Peyer's patch (tissue), 4 donors: ENCODE measurements around the gene CFDP1. TPM values are rescaled to one million over a fixed set of nuclear protein-coding genes. Genes with fewer than 3 reads are reported as not detected.
A peak's percentile ranks its signal among the peaks of the same experiment; 100 is the strongest.

ENCODE experiments used
- DNase-seq, 3 donors: peaks; one replicate each; pipeline ENCODE4 v3.0.0-alpha.2; 2017 to 2019
- H3K27ac ChIP-seq, 4 donors: fragments of 200-600 bp; sonication (generic); one replicate each; pipeline ENCODE4 v1.5.1; 2016 to 2019
- H3K27me3 ChIP-seq, 2 donors: fragments of 200-600 bp; sonication (generic); one replicate each; pipeline ENCODE4 v1.5.1; 2019
- H3K36me3 ChIP-seq, 3 donors: fragments of 200-600 bp; sonication (generic); one replicate each; pipeline ENCODE4 v1.5.1; 2016 to 2019
- H3K4me1 ChIP-seq, 4 donors: fragments of 200-600 bp; sonication (generic); one replicate each; pipeline ENCODE4 v1.5.1; 2016 to 2019
- H3K4me3 ChIP-seq, 4 donors: fragments of 200-600 bp; sonication (generic); 1 replicate in 3 of 4; 2 replicates in 1 of 4; pipeline ENCODE4 v1.5.1; 2016 to 2019; ENCODE audit warnings: mild to moderate bottlenecking in 1 of 4
- H3K9me3 ChIP-seq, 4 donors: fragments of 200-600 bp; sonication (generic); one replicate each; pipeline ENCODE4 v1.5.1; 2016 to 2019; ENCODE audit warnings: mild to moderate bottlenecking in 1 of 4
- CTCF ChIP-seq, 6 experiments: fragments of 450-650 bp in 4 of 6; fragments of 200-600 bp in 2 of 6; sonication (generic) in 1 of 6; IDR thresholded peaks; one replicate each; pipeline ENCODE4 v1.5.1; 2017 to 2019; ENCODE audit warnings: antibody characterized with exemption in 6 of 6, mild to moderate bottlenecking in 3 of 6, moderate library complexity in 1 of 6
- POLR2A ChIP-seq, 2 donors: fragments of 450-650 bp; IDR thresholded peaks; one replicate each; pipeline ENCODE4 v1.5.1; 2017; ENCODE audit warnings: antibody characterized with exemption in 2 of 2, mild to moderate bottlenecking in 2 of 2, moderate library complexity in 2 of 2
- total RNA-seq, 4 donors: library from RNA; depleted of rRNA; stranded (reverse); fragments of >200 nt; gene quantifications; one replicate each; pipeline ENCODE4 v1.1.0, GENCODE V29; 2016

The CFDP1 gene
- total RNA-seq, 4 donors from 2014 or later, result 125 to 205 (median 156) TPM

- Histone ChIP-seq H3K4me1 (peaks cover 3 to 52% (median 8%) of the 10 kb centered on the region in 4 donors), H3K9me3 (no peaks in the 10 kb centered on the region), H3K36me3 (no peaks in the 10 kb centered on the region), H3K4me3 (peak overlapping the region in 1 of 4 donors; percentile 83), H3K27ac (peak overlapping the region in 2 of 4 donors; percentile 57 to 81), H3K27me3 (no peaks in the 10 kb centered on the region)
- DNase-seq, result no peak
- no peak for TF ChIP-seq CTCF (IDR thresholded peaks at IDR 0.05)
- no peak for TF ChIP-seq POLR2A (IDR thresholded peaks at IDR 0.05)
Observed at GRCh38 chr16:75266738-75267630, 166.3 kb downstream of the CFDP1 start.

- TF ChIP-seq POLR2A (IDR thresholded peaks at IDR 0.05), result peak in 1 of 2 donors; percentile 52
- no peak for TF ChIP-seq CTCF (IDR thresholded peaks at IDR 0.05)
- Histone ChIP-seq H3K4me3 (peak overlapping the region; percentile 62 to 93 (median 75)), H3K27ac (peak overlapping the region; percentile 68 to 92 (median 89)), H3K27me3 (no peaks in the 10 kb centered on the region), H3K4me1 (peaks cover 4 to 61% (median 9%) of the 10 kb centered on the region in 4 donors), H3K36me3 (no peaks in the 10 kb centered on the region), H3K9me3 (no peaks in the 10 kb centered on the region)
- DNase-seq, result peak in 2 of 3 donors; percentile 81 to 82
Observed at GRCh38 chr16:75265911-75266701, 167.2 kb downstream of the CFDP1 start.

- Histone ChIP-seq H3K4me1 (peaks cover 4 to 64% (median 9%) of the 10 kb centered on the region in 4 donors), H3K27ac (peak overlapping the region; percentile 68 to 92 (median 89)), H3K27me3 (no peaks in the 10 kb centered on the region), H3K36me3 (no peaks in the 10 kb centered on the region), H3K9me3 (no peaks in the 10 kb centered on the region), H3K4me3 (peak overlapping the region; percentile 62 to 93 (median 75))
- DNase-seq, result peak in 2 of 3 donors; percentile 75 to 81
- TF ChIP-seq CTCF (IDR thresholded peaks at IDR 0.05) (no peak), POLR2A (IDR thresholded peaks at IDR 0.05) (peak in 1 of 2 donors; percentile 20)
Observed at GRCh38 chr16:75264999-75265910, 168.0 kb downstream of the CFDP1 start.

GRCh38 chr16:75264457-75264998 is 168.8 kb downstream of the CFDP1 start:
- H3K36me3 ChIP-seq, result no peaks in the 10 kb centered on the region
- no peaks in the 10 kb centered on the region for H3K27me3 ChIP-seq
- peak overlapping the region; percentile 62 to 93 (median 75) for H3K4me3 ChIP-seq
- peak overlapping the region; percentile 68 to 92 (median 89) for H3K27ac ChIP-seq
- no peak for TF ChIP-seq CTCF (IDR thresholded peaks at IDR 0.05)
- no peak for TF ChIP-seq POLR2A (IDR thresholded peaks at IDR 0.05)
- H3K4me1 ChIP-seq, result peaks cover 4 to 64% (median 9%) of the 10 kb centered on the region in 4 donors
- no peak for DNase-seq
- H3K9me3 ChIP-seq, result no peaks in the 10 kb centered on the region
